Mucosa of descending colon (tissue), 3 donors: ENCODE data around the gene ITGA7. TPM values are rescaled to one million over a fixed set of nuclear protein-coding genes. Genes with fewer than 3 reads are reported as not detected.
"Not testable (repeated sequence)": the region's sequence is repeated elsewhere in the genome, so short reads cannot be mapped to it uniquely, and the experiment has no call there.

Experiments used
- ATAC-seq: fragments of 200-7000 bp; cut with Tn5 transposase; one replicate; pipeline ENCODE4 v1.9.1; 2020; ENCODE audit warnings: mild to moderate bottlenecking, moderate library complexity
- DNase-seq, 3 donors: peaks; one replicate each; pipeline ENCODE4 v3.0.0-alpha.2; 2020
- H3K36me3 ChIP-seq: fragments of 200-600 bp; one replicate; pipeline ENCODE4 v1.8.0; 2021; ENCODE audit warnings: low read depth, mild to moderate bottlenecking
- H3K4me1 ChIP-seq: fragments of 200-600 bp; one replicate; pipeline ENCODE4 v1.8.0; 2021; ENCODE audit warnings: low read depth, mild to moderate bottlenecking
- H3K4me3 ChIP-seq: fragments of 200-600 bp; one replicate; pipeline ENCODE4 v1.8.0; 2021; ENCODE audit warnings: mild to moderate bottlenecking
- H3K9me3 ChIP-seq: fragments of 200-600 bp; one replicate; pipeline ENCODE4 v1.8.0; 2021; ENCODE audit warnings: mild to moderate bottlenecking
- CTCF ChIP-seq: fragments of 200-600 bp; IDR thresholded peaks from one replicate; pipeline ENCODE4 v1.8.0; 2022; ENCODE audit warnings: antibody characterized with exemption, mild to moderate bottlenecking
- intact Hi-C, 2 donors: fragments of 100-400 bp; cut with DNase I in 1 of 2; cut with micrococcal nuclease in 1 of 2; formaldehyde crosslinking; loops; one replicate each; pipeline versions ENCODE4 v1.11.0 to v1.11.1; 2022; cut with DNase I, micrococcal nuclease
- total RNA-seq, 3 donors: library from RNA; stranded (reverse); fragmentation: NEBNext Ultra II Directional in 2 of 3; extraction: Animal tissue kit (Norgen Biotek cat#: 25700) in 2 of 3; gene quantifications; one replicate each; pipeline versions ENCODE4 v1.2.1 to v1.2.4, GENCODE V29; 2021 to 2023
- donor health status: DM: no; HTN: no; CAD: no; lungs with moderate emphysema.
- donor health status: DM: no; HTN: no; CAD: no.
- donor health status: DM: no; HTN: yes; CAD: no.

Gene ITGA7
- total RNA-seq, 3 donors from 2014 or later, result 16.5 to 449 (median 46.0) TPM

GRCh38 chr12:55654511-55655214 is 53.0 kb downstream of the ITGA7 start:
- no peaks in the 10 kb centered on the region for H3K4me1 ChIP-seq
- TF ChIP-seq CTCF, result no peak
- ATAC-seq, result no peak
- DNase-seq, result no peak
- intact Hi-C loops, result no loop called here
- H3K9me3 ChIP-seq, result no peaks in the 10 kb centered on the region
- no peaks in the 10 kb centered on the region for H3K36me3 ChIP-seq
- H3K4me3 ChIP-seq, result no peak overlapping the region

- Histone ChIP-seq H3K36me3 (no peaks in the 10 kb centered on the region), H3K4me3 (no peak overlapping the region), H3K9me3 (no peaks in the 10 kb centered on the region), H3K4me1 (no peaks in the 10 kb centered on the region)
- TF ChIP-seq CTCF, result no peak
- intact Hi-C loops, result no loop called here
- ATAC-seq, result no peak
- no peak for DNase-seq
Measured at GRCh38 chr12:55653031-55653430, 54.7 kb downstream of the ITGA7 start.

- ATAC-seq (no peak), DNase-seq (no peak)
- Histone ChIP-seq H3K4me1 (no peaks in the 10 kb centered on the region), H3K36me3 (no peaks in the 10 kb centered on the region), H3K4me3 (no peak overlapping the region), H3K9me3 (no peaks in the 10 kb centered on the region)
- TF ChIP-seq CTCF, result no peak
- intact Hi-C loops, result no loop called here
Measured at GRCh38 chr12:55652352-55652751, 55.4 kb downstream of the ITGA7 start.

- no peak for TF ChIP-seq CTCF
- H3K9me3 ChIP-seq, result no peaks in the 10 kb centered on the region
- ATAC-seq (no peak), DNase-seq (no peak)
- H3K4me1 ChIP-seq, result no peaks in the 10 kb centered on the region
- no peaks in the 10 kb centered on the region for H3K36me3 ChIP-seq
- H3K4me3 ChIP-seq, result no peak overlapping the region
- intact Hi-C loops, result no loop called here
Measured at GRCh38 chr12:55651299-55651683, 56.4 kb downstream of the ITGA7 start.

- H3K36me3 ChIP-seq, H3K9me3 ChIP-seq, ATAC-seq, H3K4me3 ChIP-seq, intact Hi-C loops, H3K4me1 ChIP-seq, DNase-seq: not testable (repeated sequence)
Measured at GRCh38 chr12:55650620-55651298, 56.9 kb downstream of the ITGA7 start.

GRCh38 chr12:55647027-55647426 is 60.7 kb downstream of the ITGA7 start:
- intact Hi-C loops, result no loop called here
- DNase-seq, result no peak
- TF ChIP-seq CTCF, result no peak
- no peak for ATAC-seq
- Histone ChIP-seq H3K36me3 (no peaks in the 10 kb centered on the region), H3K4me3 (no peak overlapping the region), H3K9me3 (no peaks in the 10 kb centered on the region), H3K4me1 (no peaks in the 10 kb centered on the region)
